ENCODE measurements around the gene ARFRP1. TPM values are rescaled to one million over a fixed set of nuclear protein-coding genes. Genes with fewer than 3 reads are reported as not detected.
A peak's percentile ranks its signal among the peaks of the same experiment; 100 is the strongest.

The ARFRP1 gene
- total and polyA plus RNA-seq, 4 donors, result 29.8 to 56.0 (median 47.4) TPM

GRCh38 chr20:63653974-63654668, 53.7 kb downstream of the ARFRP1 start:
- TF ChIP-seq, protein P1, sequence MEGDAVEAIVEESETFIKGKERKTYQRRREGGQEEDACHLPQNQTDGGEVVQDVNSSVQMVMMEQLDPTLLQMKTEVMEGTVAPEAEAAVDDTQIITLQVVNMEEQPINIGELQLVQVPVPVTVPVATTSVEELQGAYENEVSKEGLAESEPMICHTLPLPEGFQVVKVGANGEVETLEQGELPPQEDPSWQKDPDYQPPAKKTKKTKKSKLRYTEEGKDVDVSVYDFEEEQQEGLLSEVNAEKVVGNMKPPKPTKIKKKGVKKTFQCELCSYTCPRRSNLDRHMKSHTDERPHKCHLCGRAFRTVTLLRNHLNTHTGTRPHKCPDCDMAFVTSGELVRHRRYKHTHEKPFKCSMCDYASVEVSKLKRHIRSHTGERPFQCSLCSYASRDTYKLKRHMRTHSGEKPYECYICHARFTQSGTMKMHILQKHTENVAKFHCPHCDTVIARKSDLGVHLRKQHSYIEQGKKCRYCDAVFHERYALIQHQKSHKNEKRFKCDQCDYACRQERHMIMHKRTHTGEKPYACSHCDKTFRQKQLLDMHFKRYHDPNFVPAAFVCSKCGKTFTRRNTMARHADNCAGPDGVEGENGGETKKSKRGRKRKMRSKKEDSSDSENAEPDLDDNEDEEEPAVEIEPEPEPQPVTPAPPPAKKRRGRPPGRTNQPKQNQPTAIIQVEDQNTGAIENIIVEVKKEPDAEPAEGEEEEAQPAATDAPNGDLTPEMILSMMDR (IDR thresholded peaks at IDR 0.05; ENCODE audit: control extremely low read depth, extremely low read depth), result no peak
- H3K27ac ChIP-seq (ENCODE audit: low read depth in 1 of 2, low read length in 1 of 2), result no peak overlapping the region
- H3K27me3 ChIP-seq (ENCODE audit: control insufficient read depth in 3 of 3, insufficient read depth in 3 of 3, low read length in 2 of 3), result no peaks in the 10 kb centered on the region
- DNase-seq, result no peak
- H3K4me3 ChIP-seq, result no peak overlapping the region
- WGBS, 2 donors, result 53 to 63% methylated on average over 13 to 15 of the region's 15 CpGs
- ATAC-seq (ENCODE audit: insufficient read depth, low FRiP score), result no peak
- H3K9me3 ChIP-seq (ENCODE audit: control insufficient read depth in 4 of 4, insufficient read depth in 3 of 4, low read length in 3 of 4), result no peaks in the 10 kb centered on the region
- H3K9ac ChIP-seq (ENCODE audit: insufficient read depth in 1 of 2, low read length in 2 of 2), result no peak overlapping the region
- peaks cover 0 to 38% (median 17%) of the 10 kb centered on the region in 5 donors for H3K4me1 ChIP-seq (ENCODE audit: control insufficient read depth in 5 of 5, insufficient read depth in 5 of 5, low read length in 5 of 5)
- H3K36me3 ChIP-seq (ENCODE audit: control insufficient read depth in 4 of 4, insufficient read depth in 4 of 4, low read length in 4 of 4), result no peaks in the 10 kb centered on the region

DNA sequence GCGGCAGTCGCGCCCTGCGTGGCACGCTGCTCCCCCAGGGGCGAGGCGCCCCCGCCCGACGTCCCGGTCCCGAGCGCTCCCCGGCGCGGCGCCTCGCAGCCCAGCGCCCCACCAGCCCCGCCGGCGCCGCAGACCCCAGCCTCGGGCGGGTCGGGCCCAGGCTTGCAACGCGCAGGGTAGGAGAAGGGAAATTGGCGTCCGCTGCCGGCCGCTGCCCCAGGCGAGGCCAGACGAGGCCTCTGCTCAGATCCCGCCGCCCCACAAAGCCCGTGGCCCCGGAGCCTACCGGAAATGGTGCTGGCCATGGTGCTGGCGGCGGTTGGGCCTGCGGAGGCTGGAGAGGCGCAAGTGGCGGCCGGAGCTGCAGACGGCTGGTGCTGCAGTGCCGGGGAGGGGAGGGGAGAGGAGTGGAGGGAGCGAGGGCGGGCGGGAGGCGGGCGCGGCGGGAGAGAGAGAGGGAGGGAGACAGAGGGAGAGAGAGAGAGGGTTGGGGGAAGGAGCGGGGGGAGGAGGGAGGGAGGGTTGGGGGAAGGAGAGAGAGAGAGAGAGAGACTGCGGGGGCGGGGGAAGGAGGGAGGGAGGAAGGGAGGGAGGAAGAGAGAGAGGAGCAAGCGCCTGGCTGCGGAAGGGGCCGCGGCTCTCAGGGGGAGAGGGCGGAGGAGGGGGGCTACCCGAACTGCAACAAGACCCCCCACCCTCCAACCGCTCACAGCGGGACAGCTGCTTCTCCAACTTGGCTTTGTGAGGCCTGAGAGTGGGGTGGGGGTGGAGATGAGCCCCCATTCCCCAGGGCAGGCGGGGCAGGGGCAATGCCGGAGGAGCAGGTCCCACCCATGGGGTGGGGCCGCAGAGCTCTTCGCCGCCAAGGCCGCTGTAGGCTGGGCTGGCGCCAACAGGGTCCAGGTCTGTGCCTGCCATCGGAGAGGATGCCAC, 54.5 kb downstream of the ARFRP1 start, which contains the start of gene STMN3:
Gene STMN3, minus strand, starts transcription at position 384 of the 933 bp plus-strand sequence. Its CDS starts 79 bp downstream, at position 305.
- TF ChIP-seq, protein P1 (IDR thresholded peaks at IDR 0.05; ENCODE audit: control extremely low read depth, extremely low read depth), result no peak
- Histone ChIP-seq H3K27ac (ENCODE audit: low read depth in 1 of 2, low read length in 1 of 2) (peak within 1 kb of the TSS in 1 of 2 donors; percentile 8), H3K9ac (ENCODE audit: insufficient read depth in 1 of 2, low read length in 2 of 2) (no peak within 1 kb of the TSS)

DNA sequence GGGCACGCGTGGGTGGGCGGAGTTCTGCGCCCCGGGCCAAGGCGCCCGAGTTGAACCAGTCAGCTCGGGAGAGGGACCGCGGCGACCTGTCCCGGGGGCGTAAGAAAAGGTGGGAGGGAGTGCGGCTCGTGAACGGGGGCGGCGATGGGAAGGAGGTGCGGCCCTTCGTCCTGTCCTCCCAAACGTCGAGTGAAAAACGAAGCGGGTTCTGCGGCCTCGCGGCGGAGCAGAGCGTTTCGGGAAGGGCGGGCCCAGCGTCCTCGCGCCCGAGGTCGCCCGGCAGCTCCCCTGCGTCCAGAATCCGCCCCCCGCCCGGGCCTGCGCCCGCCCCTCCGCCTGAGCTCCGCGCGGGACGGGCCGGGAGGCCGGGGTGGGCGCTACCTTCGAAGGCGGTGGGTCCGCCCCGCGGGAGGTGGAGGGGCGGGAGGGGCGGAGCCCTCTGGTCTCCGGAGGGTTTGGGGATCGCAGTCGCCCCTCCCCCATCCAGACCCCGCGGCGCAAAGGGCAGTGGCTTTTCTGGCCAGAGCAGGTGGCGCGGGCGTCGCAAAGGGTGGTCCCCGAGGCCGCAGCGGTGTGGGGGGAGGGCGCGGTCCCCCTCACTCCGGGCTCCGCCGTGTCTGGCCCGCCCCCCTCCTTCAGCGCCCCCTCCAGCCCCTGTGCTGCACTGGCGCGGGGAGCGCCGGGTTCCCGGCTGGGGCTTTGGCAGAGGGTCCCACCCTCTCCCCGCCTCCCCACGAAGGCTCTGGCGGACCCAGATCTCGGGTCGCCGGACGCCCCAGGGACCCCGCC, 55.4 kb downstream of the ARFRP1 start:
- Histone ChIP-seq H3K36me3 (ENCODE audit: control insufficient read depth in 4 of 4, insufficient read depth in 4 of 4, low read length in 4 of 4) (no peaks in the 10 kb centered on the region), H3K9ac (ENCODE audit: insufficient read depth in 1 of 2, low read length in 2 of 2) (no peak overlapping the region), H3K9me3 (ENCODE audit: control insufficient read depth in 4 of 4, insufficient read depth in 3 of 4, low read length in 3 of 4) (no peaks in the 10 kb centered on the region), H3K4me1 (ENCODE audit: control insufficient read depth in 5 of 5, insufficient read depth in 5 of 5, low read length in 5 of 5) (peaks cover 0 to 29% (median 10%) of the 10 kb centered on the region in 5 donors), H3K27me3 (ENCODE audit: control insufficient read depth in 3 of 3, insufficient read depth in 3 of 3, low read length in 2 of 3) (no peaks in the 10 kb centered on the region), H3K4me3 (peak overlapping the region; percentile 52), H3K27ac (ENCODE audit: low read depth in 1 of 2, low read length in 1 of 2) (no peak overlapping the region)
- WGBS, 2 donors, result 1% methylated on average over 88 to 91 of the region's 91 CpGs
- ATAC-seq (ENCODE audit: insufficient read depth, low FRiP score) (peak; percentile 32), DNase-seq (peak; percentile 68 to 83 (median 70))
- TF ChIP-seq, protein P1 (IDR thresholded peaks at IDR 0.05; ENCODE audit: control extremely low read depth, extremely low read depth), result no peak

More for the DNA sequence above, 54.5 kb downstream of the ARFRP1 start, which contains the start of gene STMN3:
- WGBS, 2 donors, result 1 to 2% methylated on average over 66 to 72 of the region's 73 CpGs
- ATAC-seq (ENCODE audit: insufficient read depth, low FRiP score), result peak; percentile 41
- DNase-seq, result peak; percentile 96 to 98 (median 97)
- no peaks in the 10 kb centered on the region for H3K27me3 ChIP-seq (ENCODE audit: control insufficient read depth in 3 of 3, insufficient read depth in 3 of 3, low read length in 2 of 3)
- H3K4me1 ChIP-seq (ENCODE audit: control insufficient read depth in 5 of 5, insufficient read depth in 5 of 5, low read length in 5 of 5), result peaks cover 0 to 35% (median 17%) of the 10 kb centered on the region in 5 donors
- peak within 1 kb of the TSS; percentile 52 for H3K4me3 ChIP-seq
- H3K36me3 ChIP-seq (ENCODE audit: control insufficient read depth in 4 of 4, insufficient read depth in 4 of 4, low read length in 4 of 4), result no peaks in the 10 kb centered on the region
- no peaks in the 10 kb centered on the region for H3K9me3 ChIP-seq (ENCODE audit: control insufficient read depth in 4 of 4, insufficient read depth in 3 of 4, low read length in 3 of 4)

Data from lung (tissue), 12 donors.